ENCODE results near the gene RBM3. TPM values are rescaled to one million over a fixed set of nuclear protein-coding genes. Genes with fewer than 3 reads are reported as not detected.

Gene RBM3
- total and polyA plus RNA-seq, 2 of the 4 experiments (the other 2 are of a cell fraction), result 243 to 386 TPM

- H2AK5ac ChIP-seq (ENCODE audit: low read depth, low read length), result no peak overlapping the region
- H2BK20ac ChIP-seq (ENCODE audit: low read depth, low read length), result no peak overlapping the region
- no peak overlapping the region for H3K18ac ChIP-seq (ENCODE audit: low read depth, low read length)
- no peaks in the 10 kb centered on the region for H4K20me1 ChIP-seq (ENCODE audit: insufficient read depth, low read length)
- H4K5ac ChIP-seq (ENCODE audit: low read depth, low read length), result no peak overlapping the region
- no peak overlapping the region for H4K8ac ChIP-seq (ENCODE audit: low read depth in 2 of 2, low read length in 2 of 2)
- H3K27ac ChIP-seq (ENCODE audit: insufficient read depth, low read length), result no peak overlapping the region
- in situ Hi-C loops (cut with MboI; ENCODE audit: low sequenced_read_pairs), result no loop called here
- 83% methylated on average over 9 of the region's 20 CpGs; no CpG with 5 or more reads in 1 of the 2 experiments for WGBS, 2 experiments (ENCODE audit: extremely low coverage in 2 of 2, insufficient read length in 1 of 2)
- H2BK120ac ChIP-seq (ENCODE audit: low read depth, low read length), result no peak overlapping the region
- ATAC-seq (ENCODE audit: low read depth) (no peak), DNase-seq (no peak)
- POLR2A ChIA-PET (ENCODE audit: unreplicated experiment), result no interaction called here
- no TSS peak for BruUV-seq (replicated peaks)
- no peak overlapping the region for H3K4ac ChIP-seq (ENCODE audit: low read depth, low read length)
- no peak overlapping the region for H3K14ac ChIP-seq (replicated peaks; ENCODE audit: low read depth, low read length)
- intact Hi-C loops (cut with micrococcal nuclease), result no loop called here
- H3K4me1 ChIP-seq (ENCODE audit: control insufficient read depth, insufficient read depth, low read length), result 0 out of 2 replicates have a peak, but pooled peaks cover 1% of the 10 kb centered on the region
- no peaks in the 10 kb centered on the region for H3K9me1 ChIP-seq (ENCODE audit: insufficient read depth, low read length)
- no peak overlapping the region for H2BK5ac ChIP-seq (ENCODE audit: low read depth, low read length, poor library complexity, severe bottlenecking)
- H3K36me3 ChIP-seq (ENCODE audit: control insufficient read depth, insufficient read depth, low read length), result peaks cover 21% of the 10 kb centered on the region; the same call in 1 of the 2 replicates
- H3K27me3 ChIP-seq (ENCODE audit: control insufficient read depth, insufficient read depth, low read length), result no peaks in the 10 kb centered on the region
- H2BK15ac ChIP-seq (ENCODE audit: low read depth, low read length), result no peak overlapping the region
- no peak overlapping the region for H2AFZ ChIP-seq (replicated peaks; ENCODE audit: low read length, poor library complexity)
- no peak overlapping the region for H3K4me2 ChIP-seq (ENCODE audit: low read depth, low read length)
- TF ChIP-seq NFE2L2 (IDR thresholded peaks at IDR 0.05; ENCODE audit: low read depth, low read length) (no peak), CTCF (conservative IDR thresholded peaks at IDR 0.05; ENCODE audit: low read depth, low read length) (no peak), FOS (IDR thresholded peaks at IDR 0.05; ENCODE audit: low read depth, low read length) (no peak), SMC3 (IDR thresholded peaks at IDR 0.05; ENCODE audit: low read depth, low read length) (no peak), CHD1 (IDR thresholded peaks at IDR 0.05; ENCODE audit: low read depth, low read length) (no peak), USF2 (IDR thresholded peaks at IDR 0.05; ENCODE audit: low read depth, low read length) (no peak), RCOR1 (IDR thresholded peaks at IDR 0.05; ENCODE audit: insufficient replicate concordance, low read length) (no peak), ELK1 (IDR thresholded peaks at IDR 0.05; ENCODE audit: borderline replicate concordance, low read depth, low read length) (no peak), CEBPB (IDR thresholded peaks at IDR 0.05; ENCODE audit: low read depth, low read length) (no peak), POLR2A (IDR thresholded peaks at IDR 0.05; ENCODE audit: low read depth, low read length) (no peak), BHLHE40 (IDR thresholded peaks at IDR 0.05; ENCODE audit: low read depth, low read length) (no peak), MAZ (IDR thresholded peaks at IDR 0.05; ENCODE audit: borderline replicate concordance, low read depth, low read length) (no peak), RAD21 (IDR thresholded peaks at IDR 0.05; ENCODE audit: low read length) (no peak), RFX5 (IDR thresholded peaks at IDR 0.05; ENCODE audit: low read depth, low read length) (no peak)
- no peak overlapping the region for H3K4me3 ChIP-seq (ENCODE audit: insufficient read depth, low read depth, low read length)
- CTCF ChIA-PET, result no interaction called here
- H3K23ac ChIP-seq (ENCODE audit: low read depth, low read length), result no peak overlapping the region
- H3K9me3 ChIP-seq (ENCODE audit: control insufficient read depth, insufficient read depth, low read length), result no peaks in the 10 kb centered on the region
- no peak overlapping the region for H2AK9ac ChIP-seq (replicated peaks; ENCODE audit: low read depth, low read length, poor library complexity)
- dilution Hi-C loops (cut with HindIII; ENCODE audit: low sequenced_read_pairs, unreplicated experiment), result no loop called here
- H3K56ac ChIP-seq (ENCODE audit: extremely low read depth, insufficient read depth, low read length), result no peak overlapping the region
- peaks cover 3 to 10% of the 10 kb centered on the region in 2 experiments; a peak in 2 of 4 replicates for H3K79me1 ChIP-seq (ENCODE audit: low read depth in 1 of 2, low read length in 2 of 2)
- H4K91ac ChIP-seq (ENCODE audit: insufficient read depth, low read depth, low read length), result no peak overlapping the region
- no peak overlapping the region for H3K9ac ChIP-seq (ENCODE audit: low read depth, low read length)
Measured at GRCh38 chrX:48599341-48599740, 25.1 kb downstream of the RBM3 start.

Measured in IMR-90 (cell line).